ENCODE data around the gene TMEM128.
A peak's percentile ranks its signal among the peaks of the same experiment; 100 is the strongest.
"Not testable (repeated sequence)": the region's sequence is repeated elsewhere in the genome, so short reads cannot be mapped to it uniquely, and the experiment has no call there.

TMEM128 gene, protein sequence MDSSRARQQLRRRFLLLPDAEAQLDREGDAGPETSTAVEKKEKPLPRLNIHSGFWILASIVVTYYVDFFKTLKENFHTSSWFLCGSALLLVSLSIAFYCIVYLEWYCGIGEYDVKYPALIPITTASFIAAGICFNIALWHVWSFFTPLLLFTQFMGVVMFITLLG

GRCh38 chr4:4248029-4248884, at the start of gene TMEM128:
TSS of gene TMEM128 (minus strand) at chr4:4248223. CDS start at chr4:4248202, 21 bp downstream.
- peak; percentile 94 for DNase-seq

DNA sequence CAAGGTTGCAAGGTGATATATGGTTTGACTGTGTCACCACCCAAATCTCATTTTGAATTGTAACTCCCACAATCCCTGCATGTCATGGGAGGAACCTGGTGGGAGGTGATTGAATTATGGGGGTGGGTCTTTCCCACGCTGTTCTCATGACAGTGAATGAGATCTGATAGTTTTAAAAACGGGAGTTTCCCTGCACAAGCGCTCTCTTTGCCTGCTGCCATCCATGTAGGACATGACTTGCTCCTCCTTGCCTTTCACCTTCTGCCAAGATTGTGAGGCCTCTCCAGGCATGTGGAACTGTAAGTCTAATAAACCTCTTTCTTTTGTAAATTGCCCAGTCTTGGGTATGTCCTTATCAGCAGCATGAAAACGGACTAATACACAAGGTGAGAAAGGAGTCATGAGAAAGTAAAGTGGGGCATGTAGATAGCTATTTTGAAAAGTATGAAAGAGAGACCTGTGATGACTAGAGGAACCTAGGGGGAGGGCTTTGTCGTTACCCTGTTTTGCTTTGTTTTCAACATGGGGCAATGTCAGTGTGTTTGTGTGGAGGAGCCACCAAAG, 48.3 kb upstream of the TMEM128 start:
- DNase-seq: no peak

GRCh38 chr4:4293279-4293678, 45.3 kb upstream of the TMEM128 start:
- DNase-seq: no peak

DNA sequence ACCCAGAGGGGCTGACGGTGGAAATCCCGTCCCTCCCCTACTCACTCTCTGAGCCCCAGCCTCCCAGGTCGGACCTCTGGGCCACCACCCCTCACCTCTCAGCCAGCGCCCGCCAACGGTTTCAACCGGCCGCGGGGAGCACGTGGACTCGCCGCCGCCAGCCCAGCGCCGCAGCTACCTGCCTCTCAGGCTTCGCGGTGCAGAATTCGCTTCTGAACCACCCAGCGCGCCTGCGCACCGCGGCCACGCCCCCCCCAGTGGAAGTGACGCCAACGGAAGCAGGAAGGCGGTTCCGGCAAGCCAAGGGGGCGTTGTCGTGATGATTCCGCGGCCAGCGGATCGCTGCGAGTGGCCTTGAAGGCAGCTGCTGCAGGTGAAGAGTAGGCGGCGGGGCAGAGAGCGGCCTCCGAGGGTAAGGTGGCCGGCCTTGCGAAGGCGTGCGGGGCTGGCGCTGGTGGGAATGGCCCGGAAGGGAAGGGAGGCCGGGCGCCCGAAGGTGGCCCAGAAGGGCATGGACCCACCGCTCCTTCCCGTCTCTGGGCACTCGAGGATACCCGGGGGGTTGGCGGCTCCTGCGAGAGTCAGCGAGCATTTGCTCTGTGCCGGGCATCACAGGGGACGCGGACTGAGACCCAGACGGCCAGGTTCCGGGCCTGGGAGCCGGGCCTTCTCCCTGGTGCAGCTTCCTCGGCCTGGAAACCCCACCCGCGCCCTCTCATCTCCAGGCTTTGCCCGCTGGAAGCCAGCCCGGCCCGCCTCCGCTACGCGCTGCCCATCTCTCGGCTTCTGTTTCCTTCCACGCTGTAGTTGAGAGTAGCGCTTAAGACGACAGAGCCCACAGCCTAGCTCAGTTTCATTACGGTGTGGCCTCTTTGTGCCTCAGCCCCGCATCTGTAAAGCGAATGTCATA, 42.2 kb upstream of the TMEM128 start, which contains the start of the genes LYAR and ZBTB49:
LYAR (minus strand) TSS at position 214 of the 910 bp plus-strand sequence. CDS start 6,412 bp downstream, outside the sequence.
ZBTB49 (plus strand) TSS at position 311 of the 910 bp plus-strand sequence. CDS start 9,695 bp downstream, outside the sequence.
- peak; percentile 97 for DNase-seq

- peak; percentile 5 for DNase-seq
Measured at GRCh38 chr4:4289597-4289940, 41.5 kb upstream of the TMEM128 start.

DNA sequence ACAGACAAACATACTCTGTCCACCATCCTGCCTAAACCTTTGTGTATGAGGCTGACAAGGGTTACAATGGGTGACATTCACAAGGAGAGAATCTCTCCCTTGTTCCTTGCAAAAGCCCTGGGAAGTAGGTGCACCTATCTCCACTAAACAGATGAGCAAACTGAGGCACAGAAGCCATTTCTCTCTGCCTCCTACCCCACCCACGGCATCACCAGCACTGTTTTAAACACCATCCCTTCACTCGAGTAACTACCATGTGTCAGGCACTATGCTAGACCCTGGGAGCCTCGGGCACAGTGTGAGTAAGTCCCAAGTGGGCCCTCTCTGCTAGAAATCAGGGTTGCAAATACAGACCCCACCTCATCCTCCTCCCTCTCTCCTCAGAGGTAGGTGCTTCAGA, 41.0 kb upstream of the TMEM128 start:
- DNase-seq: no peak

DNA sequence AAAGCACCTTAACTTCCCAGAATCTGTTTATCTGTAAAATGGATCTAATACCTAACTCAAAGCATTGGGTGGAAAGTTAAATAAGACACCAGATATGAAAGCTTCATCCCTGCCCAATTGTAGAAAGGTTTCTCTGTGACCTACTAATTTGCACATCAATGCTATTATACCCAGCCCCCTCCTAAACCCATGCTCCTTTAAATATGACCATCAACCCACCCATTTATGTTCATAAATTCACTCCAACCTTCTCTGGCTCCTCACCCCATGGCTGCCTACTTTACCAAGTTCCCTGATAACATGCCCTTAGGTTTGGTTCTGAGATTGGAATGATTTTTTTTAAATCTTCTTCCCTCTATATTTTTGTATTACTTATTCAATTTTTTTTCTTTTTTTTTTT, 40.1 kb upstream of the TMEM128 start:
- DNase-seq: no peak

GRCh38 chr4:4284827-4285618, 37.0 kb upstream of the TMEM128 start:
- no peak for DNase-seq

DNA sequence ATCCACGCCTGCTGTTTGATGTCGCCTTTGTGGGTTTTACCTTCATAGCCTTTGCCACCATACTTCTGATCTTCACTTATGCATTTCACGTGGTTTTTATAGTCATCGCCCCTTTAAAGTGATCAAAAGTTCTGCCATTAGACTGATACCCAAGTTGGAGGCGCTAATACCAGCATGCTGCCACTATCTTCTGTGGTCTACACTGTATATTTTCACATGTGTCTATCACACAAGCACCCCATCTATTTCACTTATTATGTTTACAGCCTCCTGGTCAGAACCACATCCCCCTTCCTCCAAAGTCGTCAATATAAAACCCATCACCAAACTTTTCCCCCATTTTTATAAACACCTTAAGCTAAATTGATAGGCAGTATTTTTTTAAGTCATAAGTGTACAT, 33.8 kb upstream of the TMEM128 start:
- DNase-seq: no peak

DNA sequence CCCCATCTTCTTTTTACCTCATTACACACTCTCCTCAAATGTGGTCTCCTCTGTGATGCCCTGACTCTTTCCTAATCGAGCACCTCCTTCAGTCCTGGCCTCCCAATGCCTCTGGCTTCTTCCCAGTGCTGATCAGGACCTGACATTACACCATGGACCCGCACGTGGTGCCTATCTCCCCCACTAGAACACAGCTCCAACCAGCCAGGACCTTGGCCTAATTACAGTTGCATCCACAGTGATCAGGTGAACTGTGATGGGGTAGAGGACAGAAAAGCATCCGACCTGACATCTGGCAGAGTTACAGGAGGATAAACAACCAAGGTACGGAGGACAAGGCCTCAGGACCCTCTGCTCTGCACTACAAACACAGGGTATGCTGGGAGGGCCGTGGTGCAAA, 29.5 kb upstream of the TMEM128 start:
- DNase-seq: no peak

- no peak for DNase-seq
Measured at GRCh38 chr4:4274226-4274625, 26.2 kb upstream of the TMEM128 start.

- DNase-seq: no peak
Measured at GRCh38 chr4:4271912-4272311, 23.9 kb upstream of the TMEM128 start.

GRCh38 chr4:4270529-4270928, 22.5 kb upstream of the TMEM128 start:
- peak; percentile 23 for DNase-seq

DNA sequence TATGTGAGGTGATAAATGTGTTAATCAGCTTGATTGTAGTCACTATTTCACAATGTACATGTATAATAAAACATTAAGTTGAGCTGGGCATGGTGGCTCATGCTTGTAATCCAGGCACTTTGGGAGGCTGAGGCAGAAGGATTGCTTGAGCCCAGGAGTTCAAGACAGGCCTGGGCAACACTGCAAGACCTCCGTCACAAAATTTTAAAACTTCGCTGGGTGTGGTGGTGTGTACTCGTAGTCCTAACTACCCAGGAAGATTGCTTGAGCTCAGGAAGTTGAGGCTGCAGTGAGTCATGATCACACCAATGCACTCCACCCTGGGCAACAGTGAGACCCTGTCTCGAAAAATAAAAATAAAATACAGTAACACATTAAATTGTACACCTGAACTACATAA, 21.8 kb upstream of the TMEM128 start:
- peak; percentile 70 for DNase-seq

- DNase-seq: peak; percentile 74
Measured at GRCh38 chr4:4269331-4269731, 21.3 kb upstream of the TMEM128 start.

- no peak for DNase-seq
Measured at GRCh38 chr4:4268776-4269175, 20.8 kb upstream of the TMEM128 start.

GRCh38 chr4:4267981-4268380, 20.0 kb upstream of the TMEM128 start:
- DNase-seq: no peak

- peak; percentile 81 for DNase-seq
Measured at GRCh38 chr4:4260185-4260751, 12.2 kb upstream of the TMEM128 start.

DNA sequence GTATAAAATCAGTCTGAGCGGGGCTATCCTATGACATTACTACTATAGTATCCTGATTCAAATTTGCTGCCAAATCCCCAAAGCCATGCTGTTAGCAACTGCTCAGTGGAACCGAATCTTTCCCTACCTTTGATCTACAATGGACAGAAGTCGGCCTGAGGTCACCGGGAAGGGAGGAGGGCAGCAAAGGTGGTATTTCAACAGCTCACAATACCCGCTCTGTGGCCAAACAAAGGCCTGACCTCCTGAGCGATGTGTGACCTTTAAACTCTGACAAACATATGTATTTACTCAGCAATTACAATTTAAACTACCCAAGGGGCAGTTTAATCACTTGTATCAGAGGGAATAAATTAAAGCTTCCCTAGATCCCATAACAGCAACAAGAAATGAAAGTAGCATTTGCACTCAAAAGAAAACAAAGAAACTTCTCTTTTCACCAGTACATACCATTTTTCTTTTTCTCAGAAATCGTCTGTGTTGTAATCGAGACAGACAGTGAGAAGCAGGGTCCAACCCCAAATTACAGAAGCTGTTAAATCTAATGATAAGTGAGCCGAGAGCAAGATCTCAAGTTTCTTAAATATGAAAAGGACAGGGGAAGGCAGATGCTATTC, 11.6 kb upstream of the TMEM128 start:
- no peak for DNase-seq

DNA sequence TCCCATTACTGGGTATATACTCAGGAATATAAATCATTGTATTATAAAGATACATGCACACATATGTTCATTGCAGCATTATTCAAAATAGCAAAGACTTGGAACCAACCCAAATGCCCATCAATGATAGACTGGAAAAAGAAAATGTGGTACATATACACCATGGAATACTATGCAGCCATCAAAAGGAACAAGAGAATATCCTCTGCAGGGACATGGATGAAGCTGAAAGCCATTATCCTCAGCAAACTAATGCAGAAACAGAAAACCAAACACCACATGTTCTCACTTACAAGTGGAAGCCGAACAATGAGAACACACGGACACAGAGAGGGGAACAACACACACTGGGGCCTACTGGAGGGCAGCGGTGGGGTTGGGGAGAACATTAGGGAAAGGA, 9.7 kb upstream of the TMEM128 start:
- DNase-seq: not testable (repeated sequence)

DNA sequence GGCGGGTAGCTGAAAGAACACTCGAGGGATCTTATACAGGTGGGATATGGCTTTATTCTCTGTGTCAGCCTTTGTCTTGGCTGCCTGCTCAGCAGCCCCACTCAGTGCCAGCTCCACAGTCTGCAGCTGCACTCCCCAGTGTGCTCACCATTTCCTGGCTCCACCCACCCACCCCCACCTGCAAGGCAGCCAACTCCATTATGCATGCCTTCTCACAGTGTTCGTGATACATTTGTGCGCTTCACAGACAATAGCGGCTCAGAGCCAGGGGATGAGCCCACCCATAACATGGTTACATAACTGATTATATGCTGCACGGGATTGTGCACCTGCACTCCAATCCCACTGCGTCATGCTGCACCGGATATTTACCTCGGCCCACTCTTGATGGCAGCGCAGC, 8.8 kb upstream of the TMEM128 start:
- no peak for DNase-seq

Measured in CD4-positive, alpha-beta T cell treated with Interleukin-21 for 1 hour (primary cell).